Measurements from ENCODE around the gene IL31RA.

The IL31RA gene

GRCh38 chr5:55969956-55970355, 118.8 kb downstream of the IL31RA start:
- no peak for DNase-seq
- Histone ChIP-seq H3K27me3 (replicated peaks; ENCODE audit: insufficient read depth, low read length) (no peaks in the 10 kb centered on the region), H3K4me3 (ENCODE audit: low read length) (no peak overlapping the region), H3K9ac (ENCODE audit: low read length) (no peak overlapping the region), H3K36me3 (replicated peaks; ENCODE audit: insufficient read depth, low read length) (peaks cover 30% of the 10 kb centered on the region), H2AFZ (ENCODE audit: low read length) (no peak overlapping the region), H4K20me1 (ENCODE audit: insufficient read depth, low read length) (peaks cover 45% of the 10 kb centered on the region), H3F3A (ENCODE audit: insufficient read depth, low read length) (peaks cover 31% of the 10 kb centered on the region), H3K9me3 (replicated peaks; ENCODE audit: insufficient read depth, low read length) (no peaks in the 10 kb centered on the region), H3K79me2 (ENCODE audit: low read length) (peaks cover 98% of the 10 kb centered on the region), H3K27ac (ENCODE audit: low read length) (peak overlapping the region; percentile 16; the same call in 1 of the 2 replicates), H3K9me2 (replicated peaks; ENCODE audit: insufficient read depth, low read length) (no peaks in the 10 kb centered on the region), H3K4me2 (ENCODE audit: low read depth, low read length) (no peak overlapping the region), H3K4me1 (ENCODE audit: low read length) (peaks cover 40% of the 10 kb centered on the region)
- TF ChIP-seq CTCF (IDR thresholded peaks at IDR 0.05; ENCODE audit: low read length) (no peak), EZH2phosphoT487 (IDR thresholded peaks at IDR 0.05; ENCODE audit: low read length) (no peak), EZH2 (optimal IDR thresholded peaks at IDR 0.05; ENCODE audit: low read depth, low read length) (no peak)

All from MM.1S (cell line).